ELR (cell line): Measurements from ENCODE around the gene SOWAHC.
"Not testable (repeated sequence)": the region's sequence is repeated elsewhere in the genome, so short reads cannot be mapped to it uniquely, and the experiment has no call there.

Experiments
- DNase-seq: peaks from one replicate; pipeline ENCODE4 v3.0.0-alpha.2; 2015; ENCODE audit warnings: low read depth

The SOWAHC gene

GRCh38 chr2:109613922-109614714 lies at the start of gene SOWAHC, which contains the start of gene SEPTIN10:
SOWAHC (plus strand) TSS chr2:109614364; CDS start chr2:109614490, 126 bp downstream.
SEPTIN10 (minus strand) TSS chr2:109613966; CDS start chr2:109613827, 139 bp downstream.
- DNase-seq = peak; percentile 99

- DNase-seq = no peak
These were observed 38.8 kb upstream of the SOWAHC start for GRCh38 chr2:109575373-109575772.

- not testable (repeated sequence) for DNase-seq
These were observed 36.5 kb upstream of the SOWAHC start for GRCh38 chr2:109577630-109578029.

GRCh38 chr2:109582928-109583895 lies 31.0 kb upstream of the SOWAHC start:
- peak; percentile 60 for DNase-seq

- no peak for DNase-seq
These were observed 27.5 kb upstream of the SOWAHC start for GRCh38 chr2:109586687-109587086.

GRCh38 chr2:109591206-109591605 lies 23.0 kb upstream of the SOWAHC start:
- no peak for DNase-seq

- DNase-seq = no peak
These were observed 21.3 kb upstream of the SOWAHC start for GRCh38 chr2:109592905-109593304.

- no peak for DNase-seq
These were observed 19.8 kb upstream of the SOWAHC start for GRCh38 chr2:109594246-109594885.

- DNase-seq = no peak
These were observed 18.5 kb upstream of the SOWAHC start for GRCh38 chr2:109595644-109596043.

GRCh38 chr2:109597283-109597682 lies 16.9 kb upstream of the SOWAHC start:
- DNase-seq = no peak

GRCh38 chr2:109601783-109602182 lies 12.4 kb upstream of the SOWAHC start:
- no peak for DNase-seq

GRCh38 chr2:109602617-109603188 lies 11.5 kb upstream of the SOWAHC start:
- DNase-seq = no peak

GRCh38 chr2:109604597-109604996 lies 9.6 kb upstream of the SOWAHC start:
- peak; percentile 94 for DNase-seq

GRCh38 chr2:109607766-109608165 lies 6.4 kb upstream of the SOWAHC start:
- peak; percentile 62 for DNase-seq

GRCh38 chr2:109609352-109610024 lies 4.7 kb upstream of the SOWAHC start:
- peak; percentile 84 for DNase-seq

GRCh38 chr2:109611467-109612095 lies 2.6 kb upstream of the SOWAHC start:
- DNase-seq = peak; percentile 73

GRCh38 chr2:109613081-109613921 lies 863 bp upstream of the SOWAHC start:
- DNase-seq = peak; percentile 73

GRCh38 chr2:109614715-109615636 lies 812 bp downstream of the SOWAHC start:
- peak; percentile 47 for DNase-seq
